Ammon's horn (tissue), 1 donor: ENCODE data around the gene LRP10.

ENCODE experiments used
- DNase-seq: peaks from one replicate; pipeline ENCODE4 v3.0.0-alpha.2; 2016; ENCODE audit warnings: low spot score

LRP10 gene

GRCh38 chr14:22865424-22866405, 5.8 kb upstream of the LRP10 start:
- no peak for DNase-seq

- DNase-seq = no peak
These were observed 4.7 kb upstream of the LRP10 start for GRCh38 chr14:22866874-22867273.

GRCh38 chr14:22870811-22871223, 723 bp upstream of the LRP10 start:
- DNase-seq = no peak

- peak; percentile 83 for DNase-seq
These were observed 693 bp downstream of the LRP10 start for GRCh38 chr14:22872033-22872832.

- no peak for DNase-seq
These were observed 1.4 kb downstream of the LRP10 start for GRCh38 chr14:22872833-22873520.

GRCh38 chr14:22875003-22875747, 3.6 kb downstream of the LRP10 start:
- DNase-seq = no peak

GRCh38 chr14:22875748-22876319, 4.3 kb downstream of the LRP10 start:
- no peak for DNase-seq

GRCh38 chr14:22877000-22877501, 5.5 kb downstream of the LRP10 start:
- DNase-seq = no peak

- DNase-seq = no peak
These were observed 7.0 kb downstream of the LRP10 start for GRCh38 chr14:22878271-22879246.

GRCh38 chr14:22882064-22882463, 10.5 kb downstream of the LRP10 start:
- DNase-seq = no peak

- DNase-seq = peak; percentile 61
These were observed 11.1 kb downstream of the LRP10 start for GRCh38 chr14:22882529-22883172.

- no peak for DNase-seq
These were observed 11.8 kb downstream of the LRP10 start, which contains the start of gene REM2 for GRCh38 chr14:22883173-22883976. TSS of gene REM2 (plus strand) at chr14:22883222. CDS start at chr14:22883288, 66 bp downstream.

GRCh38 chr14:22884076-22884737, 12.7 kb downstream of the LRP10 start:
- DNase-seq = no peak

- DNase-seq = no peak
These were observed 13.4 kb downstream of the LRP10 start for GRCh38 chr14:22884738-22885523.

- no peak for DNase-seq
These were observed 14.4 kb downstream of the LRP10 start for GRCh38 chr14:22885975-22886374.

GRCh38 chr14:22886500-22887259, 15.1 kb downstream of the LRP10 start:
- no peak for DNase-seq
